GM21390 (cell line): ENCODE measurements around the gene NTSR1.

Experiments
- ATAC-seq: cut with Tn5 transposase; IDR thresholded peaks from one replicate; pipeline ENCODE4 v1.9.1; 2021; ENCODE audit not compliant: unreplicated experiment

The NTSR1 gene

DNA sequence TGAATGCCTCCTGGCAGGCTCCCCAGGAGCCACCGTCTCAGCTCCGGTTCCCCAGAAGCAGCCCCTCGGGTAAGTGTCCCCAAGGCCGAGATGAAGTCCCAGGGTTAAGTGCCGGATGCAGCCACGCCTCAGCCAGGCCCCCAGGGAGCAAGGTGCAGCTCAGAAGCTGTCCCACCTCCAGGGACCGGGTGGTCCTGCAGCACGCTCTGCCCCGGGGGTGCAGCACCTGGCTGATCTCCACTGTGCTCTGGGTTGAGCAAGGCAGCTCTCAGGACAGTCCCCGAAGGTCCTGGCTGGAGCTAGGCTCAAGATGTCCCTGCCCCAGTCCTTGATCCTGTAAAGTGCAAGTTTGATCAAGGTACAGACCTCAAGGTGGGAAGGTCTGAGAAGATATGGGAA, 15.1 kb upstream of the NTSR1 start:
- no peak for ATAC-seq

- ATAC-seq, result no peak
Observed at GRCh38 chr20:62694106-62694505, 14.5 kb upstream of the NTSR1 start.

DNA sequence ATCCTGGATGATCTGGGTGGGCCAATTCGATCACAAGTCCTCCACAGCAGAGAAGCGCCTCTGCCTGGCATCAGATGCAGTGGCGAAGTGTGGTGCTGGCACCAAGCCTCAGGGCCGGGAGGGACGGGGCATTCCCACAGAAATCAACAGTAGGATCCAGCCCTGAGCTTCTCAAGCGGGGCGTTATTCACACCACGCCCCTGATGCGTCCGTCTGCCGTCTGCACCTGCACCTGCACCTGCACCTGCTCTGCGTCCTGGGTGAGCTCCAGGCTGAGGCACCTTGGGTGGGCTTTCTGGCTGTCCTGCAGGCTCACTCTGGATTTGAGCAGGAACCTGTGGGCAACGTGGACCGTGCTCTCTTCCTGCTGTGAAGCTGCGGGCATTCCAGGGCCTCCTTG, 13.8 kb upstream of the NTSR1 start:
- no peak for ATAC-seq

GRCh38 chr20:62695448-62696414, 12.9 kb upstream of the NTSR1 start:
- no peak for ATAC-seq

DNA sequence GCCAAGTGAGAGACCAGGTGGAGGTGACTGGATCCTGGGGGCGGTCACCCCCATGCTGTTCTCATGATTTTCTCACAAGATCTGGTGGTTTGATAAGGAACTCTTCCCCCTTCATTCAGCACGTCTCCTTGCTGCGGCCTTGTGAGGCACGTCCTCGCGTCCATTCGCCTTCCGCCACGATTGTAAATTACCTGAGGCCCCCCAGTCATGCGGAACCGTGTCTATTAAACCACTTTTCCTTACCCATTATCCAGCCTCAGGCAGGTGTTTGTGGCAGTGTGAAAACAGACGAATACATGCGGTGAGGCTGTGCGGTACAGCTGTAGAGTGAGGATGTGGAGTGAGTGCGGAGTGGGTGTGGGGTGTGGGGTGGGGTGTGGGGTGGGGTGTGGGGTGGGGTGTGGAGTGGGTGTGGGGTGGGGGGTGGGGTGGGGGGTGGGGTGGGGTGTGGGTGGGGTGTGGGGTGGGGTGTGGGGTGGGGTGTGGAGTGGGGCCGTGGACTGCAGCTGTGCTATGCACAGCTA, 12.1 kb upstream of the NTSR1 start:
- no peak for ATAC-seq

DNA sequence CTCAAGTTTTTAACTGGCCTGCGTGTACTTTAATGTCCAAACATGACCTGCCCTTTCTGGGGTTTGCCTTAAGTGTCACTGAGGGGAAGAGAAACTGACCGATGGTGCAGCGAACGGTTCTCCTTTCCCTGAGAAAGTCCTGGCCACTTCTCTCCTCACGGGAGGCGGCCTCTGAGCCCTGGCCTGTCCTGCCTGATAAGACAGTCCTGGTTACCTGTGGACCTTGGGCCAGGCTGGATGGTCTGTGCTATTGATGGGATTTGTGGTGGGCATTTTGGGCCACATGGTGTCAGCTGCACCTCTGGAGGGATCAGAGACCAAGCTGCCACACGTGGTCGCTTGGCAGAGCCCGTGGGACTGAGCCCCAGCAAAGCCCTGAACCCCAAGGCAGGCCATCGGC, 11.6 kb upstream of the NTSR1 start:
- no peak for ATAC-seq

- ATAC-seq, result no peak
Observed at GRCh38 chr20:62697468-62697912, 11.1 kb upstream of the NTSR1 start.

DNA sequence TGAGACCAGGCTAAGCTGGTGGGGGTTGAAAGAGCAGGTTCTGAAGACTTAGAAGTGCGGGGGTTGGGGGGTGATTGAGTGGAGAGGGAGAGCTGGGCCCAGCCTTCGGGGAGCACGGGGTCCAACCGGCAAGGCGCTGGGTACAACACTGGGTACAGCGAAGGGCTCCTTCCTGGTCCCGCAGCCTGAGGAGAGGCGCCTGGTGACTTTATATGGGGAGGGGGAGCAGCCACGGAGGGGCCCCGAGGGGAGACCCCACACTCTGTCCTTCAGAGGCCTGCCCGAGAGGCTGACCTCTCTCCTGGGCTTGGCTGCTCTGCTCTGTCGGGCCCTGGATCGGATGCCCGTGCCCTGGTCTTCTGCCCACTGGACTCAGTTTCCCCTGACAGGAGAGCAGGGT, 10.4 kb upstream of the NTSR1 start:
- no peak for ATAC-seq

- no peak for ATAC-seq
Observed at GRCh38 chr20:62699296-62699695, 9.3 kb upstream of the NTSR1 start.

- no peak for ATAC-seq
Observed at GRCh38 chr20:62699741-62700140, 8.9 kb upstream of the NTSR1 start.

GRCh38 chr20:62700261-62700930, 8.2 kb upstream of the NTSR1 start:
- ATAC-seq, result no peak

GRCh38 chr20:62701161-62702012, 7.2 kb upstream of the NTSR1 start:
- ATAC-seq, result no peak

DNA sequence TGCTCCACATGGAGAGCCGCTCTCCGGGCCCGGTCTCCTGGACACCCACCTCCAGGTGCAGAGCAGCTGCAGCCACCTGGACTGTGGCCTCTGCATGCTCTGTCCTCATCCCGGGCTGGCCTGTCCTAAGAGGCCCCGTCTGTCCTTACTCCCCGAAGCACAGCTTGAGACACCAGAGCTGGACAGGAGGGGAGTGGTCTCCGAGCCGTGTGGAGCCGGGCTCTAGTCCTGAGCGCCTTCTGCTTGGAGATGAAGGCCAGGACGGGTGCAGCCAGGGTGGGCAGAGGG, 6.7 kb upstream of the NTSR1 start:
- no peak for ATAC-seq

- no peak for ATAC-seq
Observed at GRCh38 chr20:62702895-62703852, 5.5 kb upstream of the NTSR1 start.

DNA sequence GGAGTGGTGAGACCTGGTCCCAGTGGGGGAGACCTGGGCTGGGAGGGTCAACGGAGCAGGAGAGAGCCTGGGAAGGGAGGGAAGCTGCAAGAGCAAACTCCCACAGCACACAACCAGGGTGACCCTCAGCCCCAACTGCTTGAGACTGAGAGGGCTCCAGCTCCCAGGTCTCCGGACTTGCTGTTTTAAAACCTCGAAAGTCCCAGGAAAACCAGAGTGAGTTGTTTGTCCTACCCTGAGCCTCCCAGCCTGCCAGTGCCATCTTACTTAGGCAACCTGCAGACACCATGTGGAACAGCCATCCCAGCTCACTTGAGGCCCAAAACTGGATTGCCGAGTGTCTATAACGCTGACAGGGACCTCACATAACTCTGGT, 4.8 kb upstream of the NTSR1 start:
- no peak for ATAC-seq

- ATAC-seq, result no peak
Observed at GRCh38 chr20:62704341-62704948, 4.2 kb upstream of the NTSR1 start.

- ATAC-seq, result no peak
Observed at GRCh38 chr20:62705627-62706026, 3.0 kb upstream of the NTSR1 start.

DNA sequence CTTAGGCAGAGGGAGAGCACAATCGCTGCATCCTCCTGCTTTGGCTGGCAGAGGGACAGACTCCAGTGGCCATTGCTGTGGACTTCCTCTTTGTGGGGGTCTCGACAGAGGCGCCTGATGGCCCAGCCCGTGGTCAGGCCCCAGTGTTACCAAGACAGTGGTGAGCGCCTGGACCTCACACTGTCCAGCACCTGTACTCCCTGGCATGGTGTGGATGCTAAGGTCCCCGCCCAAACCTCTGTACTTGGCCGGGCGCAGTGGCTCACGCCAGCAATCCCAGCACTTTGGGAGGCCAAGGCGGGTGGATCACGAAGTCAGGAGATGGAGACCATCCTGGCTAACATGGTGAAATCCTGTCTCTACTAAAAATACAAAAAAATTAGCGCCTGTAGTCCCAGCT, 2.3 kb upstream of the NTSR1 start:
- ATAC-seq, result no peak

- ATAC-seq, result no peak
Observed at GRCh38 chr20:62706857-62707256, 1.8 kb upstream of the NTSR1 start.
